ENCODE results near the gene GRHL1. TPM values are rescaled to one million over a fixed set of nuclear protein-coding genes. Genes with fewer than 3 reads are reported as not detected.

Gene GRHL1
- total and polyA plus RNA-seq, 2 of the 8 experiments (the other 6 are each of a cell fraction or from before 2014, with no cell fraction given): 1.3 to 3.6 TPM

GRCh38 chr2:9993488-9994165, 42.1 kb downstream of the GRHL1 start:
- Histone ChIP-seq H2AFZ (ENCODE audit: low read length) (no peak overlapping the region), H3K27ac (ENCODE audit: low read depth, low read length) (no peak overlapping the region), H4K20me1 (replicated peaks in 1 of 2; ENCODE audit: control insufficient read depth in 1 of 2, insufficient read depth in 2 of 2, low read length in 2 of 2) (no peaks in the 10 kb centered on the region), H4K8ac (ENCODE audit: extremely low read depth, insufficient read depth, low read length) (no peak overlapping the region), H2AK5ac (ENCODE audit: low read depth, low read length) (no peak overlapping the region), H3K23me2 (ENCODE audit: low read depth, low read length) (no peaks in the 10 kb centered on the region), H2BK5ac (ENCODE audit: low read depth, low read length) (no peak overlapping the region), H3K79me2 (ENCODE audit: control insufficient read depth in 1 of 2, insufficient read depth in 2 of 2, low read length in 2 of 2) (no peaks in the 10 kb centered on the region), H2BK20ac (ENCODE audit: low read length) (no peak overlapping the region), H3K9ac (replicated peaks in 1 of 4; ENCODE audit: extremely low read depth in 1 of 4, low read depth in 3 of 4, low read length in 3 of 4) (no peak overlapping the region), H3K79me1 (ENCODE audit: low read depth, low read length) (no peaks in the 10 kb centered on the region), H2BK15ac (ENCODE audit: low read length) (no peak overlapping the region), H4K91ac (replicated peaks; ENCODE audit: insufficient read length, low read length) (no peak overlapping the region), H3K23ac (ENCODE audit: insufficient read length) (no peak overlapping the region), H3K4ac (replicated peaks; ENCODE audit: insufficient read length, low read depth, low read length) (no peak overlapping the region), H4K5ac (ENCODE audit: insufficient read length, low read depth, low read length) (no peak overlapping the region), H3K14ac (ENCODE audit: insufficient read length) (no peak overlapping the region), H3K36me3 (ENCODE audit: control insufficient read depth in 2 of 4, insufficient read depth in 4 of 4, low read length in 3 of 4) (no peaks in the 10 kb centered on the region), H3K4me1 (replicated peaks in 1 of 4; ENCODE audit: control insufficient read depth in 3 of 4, insufficient read depth in 4 of 4, low read length in 3 of 4) (no peaks in the 10 kb centered on the region), H3K18ac (ENCODE audit: extremely low read depth, low read length) (no peak overlapping the region), H3K9me3 (ENCODE audit: insufficient read depth in 2 of 2, low read depth in 1 of 2, low read length in 1 of 2) (no peaks in the 10 kb centered on the region), H3K4me2 (ENCODE audit: insufficient read depth in 1 of 2, low read depth in 2 of 2, low read length in 2 of 2) (no peak overlapping the region), H3K4me3 (ENCODE audit: extremely low read depth in 1 of 4, insufficient read depth in 2 of 4, low read depth in 3 of 4, low read length in 4 of 4) (no peak overlapping the region), H2BK120ac (replicated peaks; ENCODE audit: low read depth, low read length) (no peak overlapping the region), H3K56ac (replicated peaks; ENCODE audit: insufficient read length, low read depth, low read length) (no peak overlapping the region), H2BK12ac (ENCODE audit: low read depth, low read length) (no peak overlapping the region), H3K27me3 (replicated peaks in 1 of 4; ENCODE audit: control insufficient read depth in 3 of 4, extremely low read depth in 1 of 4, insufficient read depth in 3 of 4, low read length in 3 of 4) (no peaks in the 10 kb centered on the region)
- DNase-seq (ENCODE audit: low read depth in 1 of 2, low spot score in 2 of 2) (no peak), FAIRE-seq (no peak)
- POLR2A ChIA-PET (ENCODE audit: partially characterized antibody): interaction anchor here (0.9 kb wide), 1 partner anchor 26 kb away, joined by 3 read pairs; no protein-coding TSS in a partner anchor
- 90% methylated on average over 6 of the region's 6 CpGs; no CpG with 5 or more reads in 1 of the 2 experiments for WGBS, 2 experiments (ENCODE audit: extremely low coverage in 1 of 2, insufficient coverage in 1 of 2, insufficient read length in 1 of 2, insufficient replicate concordance in 2 of 2, low coverage in 1 of 2, low lambda C conversion rate in 2 of 2, missing lambda C conversion rate in 1 of 2)
- CTCF ChIA-PET (ENCODE audit: partially characterized antibody): interaction anchor here (0.6 to 1.4 kb wide), 4 partner anchors 9 to 97 kb away, joined by 3 to 13 read pairs (median 4); no protein-coding TSS in a partner anchor
- TF ChIP-seq RXRA (IDR thresholded peaks at IDR 0.05; ENCODE audit: insufficient read depth, low read depth, low read length): no peak
- no peak for TF ChIP-seq GABPA (IDR thresholded peaks at IDR 0.05; ENCODE audit: borderline replicate concordance, insufficient read depth, low read length)
- no peak for TF ChIP-seq KDM1A (IDR thresholded peaks at IDR 0.05; ENCODE audit: borderline replicate concordance, low read length)
- TF ChIP-seq CBX5 (IDR thresholded peaks at IDR 0.05; ENCODE audit: low read depth, low read length): no peak
- no peak for TF ChIP-seq BCL11A (IDR thresholded peaks at IDR 0.05; ENCODE audit: low read depth in 2 of 2, low read length in 2 of 2)
- no peak for TF ChIP-seq ATF3 (IDR thresholded peaks at IDR 0.05; ENCODE audit: insufficient read depth, low read depth, low read length)
- no peak for TF ChIP-seq SP2 (IDR thresholded peaks at IDR 0.05; ENCODE audit: low read length)
- TF ChIP-seq RNF2 (IDR thresholded peaks at IDR 0.05; ENCODE audit: borderline replicate concordance, low read depth, low read length, missing control alignments, poor library complexity, severe bottlenecking): no peak
- no peak for TF ChIP-seq TAF1 (IDR thresholded peaks at IDR 0.05; ENCODE audit: low read depth, low read length)
- no peak for TF ChIP-seq CHD1 (IDR thresholded peaks at IDR 0.05; ENCODE audit: low read depth, low read length)
- TF ChIP-seq JUN (IDR thresholded peaks at IDR 0.05; ENCODE audit: low read depth, low read length): no peak
- no peak for TF ChIP-seq RFX5 (IDR thresholded peaks at IDR 0.05; ENCODE audit: borderline replicate concordance, low read depth, low read length)

Measured in H1 (cell line).